Germinal center (tissue), 1 donor: ENCODE data around the gene FGFR2.
"Not testable (repeated sequence)": the region's sequence is repeated elsewhere in the genome, so short reads cannot be mapped to it uniquely, and the experiment has no call there.

Experiments used
- DNase-seq: peaks from one replicate; pipeline ENCODE4 v3.0.0; 2012; ENCODE audit warnings: mixed read lengths, low spot score

Gene FGFR2

GRCh38 chr10:121590772-121591171 lies 7.5 kb downstream of the FGFR2 start:
- no peak for DNase-seq

GRCh38 chr10:121589553-121589952 lies 8.7 kb downstream of the FGFR2 start:
- no peak for DNase-seq

- DNase-seq: no peak
Observed at GRCh38 chr10:121583857-121584256, 14.4 kb downstream of the FGFR2 start.

GRCh38 chr10:121583258-121583657 lies 15.0 kb downstream of the FGFR2 start:
- DNase-seq: no peak

GRCh38 chr10:121580276-121581116 lies 17.7 kb downstream of the FGFR2 start:
- no peak for DNase-seq

GRCh38 chr10:121579656-121580055 lies 18.6 kb downstream of the FGFR2 start:
- no peak for DNase-seq

GRCh38 chr10:121578965-121579364 lies 19.3 kb downstream of the FGFR2 start:
- no peak for DNase-seq

- DNase-seq: no peak
Observed at GRCh38 chr10:121578298-121578697, 19.9 kb downstream of the FGFR2 start.

GRCh38 chr10:121577568-121577967 lies 20.7 kb downstream of the FGFR2 start:
- no peak for DNase-seq

- no peak for DNase-seq
Observed at GRCh38 chr10:121576139-121576538, 22.1 kb downstream of the FGFR2 start.

GRCh38 chr10:121574519-121575166 lies 23.6 kb downstream of the FGFR2 start:
- DNase-seq: no peak

GRCh38 chr10:121573538-121573941 lies 24.7 kb downstream of the FGFR2 start:
- DNase-seq: no peak

GRCh38 chr10:121572859-121573537 lies 25.2 kb downstream of the FGFR2 start:
- no peak for DNase-seq

- no peak for DNase-seq
Observed at GRCh38 chr10:121570315-121570714, 27.9 kb downstream of the FGFR2 start.

- DNase-seq: no peak
Observed at GRCh38 chr10:121568275-121568674, 30.0 kb downstream of the FGFR2 start.

GRCh38 chr10:121567569-121567968 lies 30.7 kb downstream of the FGFR2 start:
- DNase-seq: no peak

- DNase-seq: no peak
Observed at GRCh38 chr10:121566755-121567154, 31.5 kb downstream of the FGFR2 start.

- no peak for DNase-seq
Observed at GRCh38 chr10:121559326-121560026, 38.8 kb downstream of the FGFR2 start.

GRCh38 chr10:121558238-121558637 lies 40.0 kb downstream of the FGFR2 start:
- no peak for DNase-seq

- no peak for DNase-seq
Observed at GRCh38 chr10:121556918-121557573, 41.2 kb downstream of the FGFR2 start.

GRCh38 chr10:121556455-121556854 lies 41.8 kb downstream of the FGFR2 start:
- DNase-seq: no peak

GRCh38 chr10:121554916-121555315 lies 43.3 kb downstream of the FGFR2 start:
- DNase-seq: not testable (repeated sequence)
